Psoas muscle (tissue), 8 donors: Measurements from ENCODE around the gene RNF112. TPM values are rescaled to one million over a fixed set of nuclear protein-coding genes. Genes with fewer than 3 reads are reported as not detected.

Experiments
- ATAC-seq, 4 donors: fragments of 200-7000 bp; cut with Tn5 transposase; one replicate each; pipeline ENCODE4 v1.9.1; 2020; ENCODE audit warnings: moderate library complexity in 3 of 4, mild to moderate bottlenecking in 2 of 4
- DNase-seq, 2 donors: peaks; one replicate each; pipeline ENCODE4 v3.0.0-alpha.2; 2020
- H3K27ac ChIP-seq: fragments of 200-600 bp; one replicate; pipeline ENCODE4 v1.8.0; 2022
- H3K27me3 ChIP-seq, 3 donors: fragments of 200-600 bp in 1 of 3; one replicate each; pipeline versions ENCODE4 v1.6.1 to v1.8.0; 2013 to 2022; ENCODE audit warnings: low read length in 2 of 3, mild to moderate bottlenecking in 2 of 3, moderate library complexity in 1 of 3; ENCODE audit not compliant: insufficient read depth in 3 of 3
- H3K36me3 ChIP-seq, 2 donors: fragments of 200-600 bp in 1 of 2; one replicate each; pipeline versions ENCODE4 v1.6.1 to v1.8.0; 2013 to 2022; ENCODE audit warnings: low read depth in 1 of 2, mild to moderate bottlenecking in 1 of 2, moderate library complexity in 1 of 2; ENCODE audit not compliant: insufficient read depth in 1 of 2
- H3K4me1 ChIP-seq: fragments of 200-600 bp; one replicate; pipeline ENCODE4 v1.8.0; 2022
- H3K4me3 ChIP-seq: fragments of 200-600 bp; one replicate; pipeline ENCODE4 v1.8.0; 2022; ENCODE audit warnings: mild to moderate bottlenecking
- H3K9me3 ChIP-seq: fragments of 200-600 bp; one replicate; pipeline ENCODE4 v1.8.0; 2022
- CTCF ChIP-seq: fragments of 200-600 bp; IDR thresholded peaks from one replicate; pipeline ENCODE4 v1.8.0; 2022; ENCODE audit warnings: antibody characterized with exemption
- WGBS, 3 donors: extraction: QIAGEN DNeasy Blood & Tissue Kit; methylation state at CpG; one replicate each; pipeline versions ENCODE4 v1.1.6 to v1.1.7; 2013; 5-methylcytosine and 5-hydroxymethylcytosine counted together
- intact Hi-C, 2 donors: fragments of 100-400 bp; cut with DNase I; formaldehyde crosslinking; loops; one replicate each; pipeline versions ENCODE4 v1.11.0 to v1.14.2; 2022
- polyA plus RNA-seq, 3 donors: library from polyadenylated mRNA; stranded (reverse); fragments of 200-250 nt; gene quantifications; one replicate each; pipeline ENCODE4 v1.2.3, GENCODE V29; 2013
- total RNA-seq, 4 donors: library from RNA; stranded (reverse); fragmentation: NEBNext Ultra II Directional in 2 of 4; extraction: Animal tissue kit (Norgen Biotek cat#: 25700) in 2 of 4; gene quantifications; one replicate each; pipeline versions ENCODE4 v1.2.1 to v1.2.4, GENCODE V29; 2021 to 2023
- donor health status: healthy with polysubstance abuse.
- donor health status: DM: no; HTN: no; CAD: no; lungs with moderate emphysema.
- donor health status: Bipolar disorder and iron deficiency.
- donor health status: healthy.
- donor health status: DM: yes; HTN: yes; CAD: no.
- donor health status: DM: no; HTN: no; CAD: no.
- donor health status: DM: no; HTN: no; CAD: no.
- donor health status: DM: yes; HTN: yes; CAD: no.

Gene RNF112
- total and polyA plus RNA-seq, 7 donors, result 0.25 to 1.5 (median 1.1) TPM

GRCh38 chr17:19392303-19392702 is 18.7 kb upstream of the RNF112 start:
- no peaks in the 10 kb centered on the region for H3K9me3 ChIP-seq
- intact Hi-C loops, result no loop called here
- 52 to 75% (median 53%) methylated on average over 7 of the region's 7 CpGs for WGBS, 3 donors
- no peaks in the 10 kb centered on the region for H3K27me3 ChIP-seq
- peaks cover 5% of the 10 kb centered on the region for H3K4me1 ChIP-seq
- ATAC-seq, result no peak
- DNase-seq, result no peak
- H3K4me3 ChIP-seq, result no peak overlapping the region
- TF ChIP-seq CTCF, result no peak
- H3K27ac ChIP-seq, result no peak overlapping the region
- no peaks in the 10 kb centered on the region for H3K36me3 ChIP-seq

- Histone ChIP-seq H3K9me3 (no peaks in the 10 kb centered on the region), H3K4me3 (no peak overlapping the region), H3K36me3 (no peaks in the 10 kb centered on the region), H3K27me3 (no peaks in the 10 kb centered on the region), H3K4me1 (no peaks in the 10 kb centered on the region), H3K27ac (peak overlapping the region; percentile 4)
- 66 to 78% (median 68%) methylated on average over 6 of the region's 6 CpGs for WGBS, 3 donors
- no peak for TF ChIP-seq CTCF
- ATAC-seq, result no peak
- DNase-seq, result no peak
- intact Hi-C loops, result no loop called here
Measured at GRCh38 chr17:19397556-19398041, 13.4 kb upstream of the RNF112 start.

GRCh38 chr17:19398301-19399181 is 12.5 kb upstream of the RNF112 start:
- peak; percentile 66 to 81 for DNase-seq
- H3K36me3 ChIP-seq, result no peaks in the 10 kb centered on the region
- no peak for TF ChIP-seq CTCF
- 60 to 69% (median 67%) methylated on average over 2 of the region's 2 CpGs for WGBS, 3 donors
- H3K9me3 ChIP-seq, result no peaks in the 10 kb centered on the region
- H3K27me3 ChIP-seq, result no peaks in the 10 kb centered on the region
- no peaks in the 10 kb centered on the region for H3K4me1 ChIP-seq
- H3K27ac ChIP-seq, result peak overlapping the region; percentile 4
- intact Hi-C loops, result no loop called here
- ATAC-seq, result peak in 3 of 4 donors; percentile 63 to 70 (median 67)
- H3K4me3 ChIP-seq, result no peak overlapping the region

GRCh38 chr17:19399750-19400450 is 11.1 kb upstream of the RNF112 start:
- H3K4me1 ChIP-seq, result no peaks in the 10 kb centered on the region
- DNase-seq, result no peak

More at GRCh38 chr17:19399750-19400450, 11.1 kb upstream of the RNF112 start:
- no peaks in the 10 kb centered on the region for H3K36me3 ChIP-seq
- intact Hi-C loops, result no loop called here
- no peak for ATAC-seq
- WGBS, 3 donors, result 61 to 75% (median 64%) methylated on average over 3 of the region's 3 CpGs
- no peak for TF ChIP-seq CTCF
- no peak overlapping the region for H3K27ac ChIP-seq
- H3K4me3 ChIP-seq, result no peak overlapping the region
- no peaks in the 10 kb centered on the region for H3K9me3 ChIP-seq
- H3K27me3 ChIP-seq, result no peaks in the 10 kb centered on the region
